Activated T-cell treated with anti-CD3 and anti-CD28 coated beads, Interleukin-2, amount 50 U/mL, for 1 hour (primary cell): Measurements from ENCODE around the gene TPBGL.
A peak's percentile ranks its signal among the peaks of the same experiment; 100 is the strongest.

ENCODE experiments used
- DNase-seq: peaks from one replicate; pipeline ENCODE4 v3.0.0-alpha.2; 2020

The TPBGL gene, protein sequence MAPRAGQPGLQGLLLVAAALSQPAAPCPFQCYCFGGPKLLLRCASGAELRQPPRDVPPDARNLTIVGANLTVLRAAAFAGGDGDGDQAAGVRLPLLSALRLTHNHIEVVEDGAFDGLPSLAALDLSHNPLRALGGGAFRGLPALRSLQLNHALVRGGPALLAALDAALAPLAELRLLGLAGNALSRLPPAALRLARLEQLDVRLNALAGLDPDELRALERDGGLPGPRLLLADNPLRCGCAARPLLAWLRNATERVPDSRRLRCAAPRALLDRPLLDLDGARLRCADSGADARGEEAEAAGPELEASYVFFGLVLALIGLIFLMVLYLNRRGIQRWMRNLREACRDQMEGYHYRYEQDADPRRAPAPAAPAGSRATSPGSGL

DNA sequence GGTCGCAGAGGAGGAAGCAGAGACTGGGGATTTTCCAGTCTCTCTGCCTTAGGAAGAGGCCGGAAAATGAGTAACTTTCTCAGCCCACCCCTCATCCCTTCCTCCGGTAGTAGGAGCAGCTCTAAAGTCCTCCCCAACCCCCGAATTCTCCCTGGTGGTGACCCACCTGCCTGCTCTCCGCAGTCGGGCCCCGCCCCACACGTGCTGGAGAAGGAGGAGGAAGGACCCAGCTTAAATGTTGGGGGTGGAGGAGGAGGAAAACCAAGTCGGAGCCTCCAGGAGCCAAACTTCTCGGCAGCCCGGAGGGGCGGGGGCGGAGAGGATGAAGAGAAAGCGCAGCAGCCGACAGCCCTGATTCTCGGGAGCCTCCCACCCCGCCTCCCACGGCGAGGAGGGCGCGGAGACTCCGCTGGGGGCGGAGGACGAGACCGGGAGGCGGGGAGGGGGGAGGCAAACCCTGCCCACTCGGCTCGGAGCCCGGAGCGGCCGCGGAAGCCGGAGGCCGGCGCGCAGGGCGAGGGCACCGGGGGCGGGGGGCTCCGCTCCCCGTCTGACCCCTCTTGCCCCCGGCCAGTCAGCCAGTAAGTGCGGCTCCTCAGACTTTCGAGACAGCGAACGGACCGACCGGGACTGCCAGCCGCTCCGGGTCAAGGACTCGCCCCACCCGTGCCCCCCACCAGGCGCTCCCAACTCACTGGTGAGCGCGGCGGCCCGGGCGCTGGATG is at the start of gene TPBGL:
Gene TPBGL (plus strand): TSS at position 464 of the 725 bp plus-strand sequence. CDS start 276 bp downstream, outside the sequence.
- peak; percentile 28 for DNase-seq

DNA sequence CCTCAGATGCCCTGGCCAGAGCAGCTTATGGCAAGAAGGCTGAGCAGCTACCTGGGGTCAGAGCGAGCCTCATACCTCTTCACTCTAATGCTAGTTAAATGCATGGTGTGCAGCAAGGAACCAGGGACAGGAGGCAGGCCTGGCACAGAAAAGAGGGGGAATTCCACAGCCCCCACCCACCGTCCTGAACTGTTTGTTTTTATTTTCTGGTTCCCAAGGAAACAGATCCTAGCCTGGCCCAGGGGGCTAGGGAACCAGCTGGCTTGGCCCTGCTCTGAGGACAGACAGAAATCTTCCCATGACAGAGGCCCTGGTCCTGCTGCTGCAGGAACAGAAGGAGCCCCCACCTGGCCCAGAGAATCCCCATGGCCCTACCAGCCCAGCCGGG is 49.2 kb upstream of the TPBGL start:
- DNase-seq = no peak

- no peak for DNase-seq
Observed at GRCh38 chr11:75193271-75193670, 47.3 kb upstream of the TPBGL start.

- no peak for DNase-seq
Observed at GRCh38 chr11:75193711-75194110, 46.9 kb upstream of the TPBGL start.

DNA sequence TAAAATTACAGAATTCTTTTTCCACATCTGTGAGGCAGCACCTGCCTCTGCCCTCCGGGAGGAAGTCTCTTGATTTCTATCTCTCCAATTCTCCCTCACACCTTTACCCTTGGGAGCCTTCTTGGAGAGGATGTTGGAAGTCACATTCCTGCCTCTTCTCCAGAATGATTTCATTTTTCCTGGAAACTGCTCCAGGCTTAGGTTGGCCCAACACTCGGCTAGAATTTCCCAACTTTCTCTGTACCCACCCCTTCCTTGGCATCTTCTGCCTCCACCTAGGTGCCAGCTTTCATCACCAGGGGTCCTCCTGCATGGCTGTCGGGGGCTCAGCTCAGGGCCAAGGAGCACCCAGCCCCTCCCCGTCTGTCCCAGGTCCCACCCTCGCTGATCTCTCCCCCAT is 46.4 kb upstream of the TPBGL start:
- no peak for DNase-seq

DNA sequence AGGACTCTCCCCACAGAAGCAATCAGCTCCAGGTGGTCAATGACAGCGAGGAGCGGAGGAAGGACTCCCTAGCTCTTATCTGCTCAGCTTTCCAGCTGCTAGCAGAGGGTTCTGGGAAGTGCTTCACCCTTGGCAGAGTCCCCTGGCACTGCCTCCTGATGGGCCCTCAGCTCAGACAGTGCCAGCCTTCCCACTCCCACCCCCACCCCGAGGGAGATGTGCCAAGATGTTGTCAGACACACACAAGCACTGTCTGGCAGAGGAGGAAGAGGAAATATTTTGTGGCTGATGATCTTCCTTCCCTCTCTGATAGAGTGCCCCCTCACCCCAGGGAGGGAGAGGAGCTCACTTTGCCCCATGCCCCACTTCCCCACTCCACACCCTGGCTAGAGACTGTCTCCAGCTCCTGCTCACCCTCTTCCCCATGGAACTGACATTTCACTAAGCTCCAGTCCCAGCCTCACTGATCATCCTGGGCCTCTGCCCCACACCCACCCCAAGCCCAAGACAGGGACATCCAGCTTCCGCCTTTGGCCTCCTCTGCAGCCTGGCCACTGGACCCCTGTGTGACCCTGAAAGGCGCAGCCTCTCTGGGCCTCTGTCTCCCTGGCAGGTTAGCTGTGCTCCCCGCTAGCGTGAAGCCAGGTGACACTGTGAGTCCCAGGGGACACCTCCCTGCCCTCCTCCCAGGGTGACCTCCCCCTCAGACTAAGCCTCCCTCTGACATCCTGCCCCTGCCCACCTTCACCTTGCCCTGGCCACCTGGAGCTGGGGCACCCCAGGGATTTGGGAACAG is 45.2 kb upstream of the TPBGL start:
- DNase-seq = no peak

GRCh38 chr11:75196426-75196825 is 44.1 kb upstream of the TPBGL start:
- no peak for DNase-seq

DNA sequence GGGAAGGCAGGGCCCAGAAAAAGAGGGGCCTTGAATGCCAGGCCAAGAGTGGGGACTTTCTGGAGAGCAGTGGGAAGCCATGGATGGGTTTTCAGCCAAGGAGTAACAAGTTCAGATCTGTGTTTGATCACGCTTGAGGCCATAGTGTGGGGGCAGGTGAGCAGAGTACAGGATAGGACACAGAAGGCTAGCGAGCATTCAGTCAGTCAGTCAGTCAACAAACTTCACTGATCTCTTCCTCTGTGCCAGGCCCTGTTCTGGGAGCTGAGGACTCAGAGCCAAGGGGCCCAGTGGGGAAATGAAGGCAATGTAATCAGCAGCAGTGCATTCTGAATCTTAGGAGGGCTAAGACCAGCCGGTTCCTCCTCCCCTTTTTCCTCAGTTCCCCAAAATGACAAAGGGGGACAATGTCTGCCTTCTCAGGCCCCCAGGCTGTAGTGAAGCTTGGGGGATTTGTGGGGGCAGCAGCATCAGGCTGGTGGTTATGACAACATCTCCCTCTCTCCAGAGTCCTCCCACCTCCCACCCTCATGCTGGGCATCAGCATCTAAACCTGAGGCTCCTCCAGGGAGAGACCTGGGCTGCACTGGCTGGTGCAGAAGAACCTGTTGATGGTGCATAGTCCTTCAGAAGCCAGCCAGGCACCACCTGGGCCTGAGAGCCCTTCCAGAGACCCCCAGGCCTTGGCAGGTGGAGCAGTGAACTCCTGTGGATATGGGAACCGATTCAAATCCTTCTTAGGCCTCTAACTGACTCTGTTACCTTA is 42.9 kb upstream of the TPBGL start:
- no peak for DNase-seq

- DNase-seq = no peak
Observed at GRCh38 chr11:75198278-75198973, 42.1 kb upstream of the TPBGL start.

DNA sequence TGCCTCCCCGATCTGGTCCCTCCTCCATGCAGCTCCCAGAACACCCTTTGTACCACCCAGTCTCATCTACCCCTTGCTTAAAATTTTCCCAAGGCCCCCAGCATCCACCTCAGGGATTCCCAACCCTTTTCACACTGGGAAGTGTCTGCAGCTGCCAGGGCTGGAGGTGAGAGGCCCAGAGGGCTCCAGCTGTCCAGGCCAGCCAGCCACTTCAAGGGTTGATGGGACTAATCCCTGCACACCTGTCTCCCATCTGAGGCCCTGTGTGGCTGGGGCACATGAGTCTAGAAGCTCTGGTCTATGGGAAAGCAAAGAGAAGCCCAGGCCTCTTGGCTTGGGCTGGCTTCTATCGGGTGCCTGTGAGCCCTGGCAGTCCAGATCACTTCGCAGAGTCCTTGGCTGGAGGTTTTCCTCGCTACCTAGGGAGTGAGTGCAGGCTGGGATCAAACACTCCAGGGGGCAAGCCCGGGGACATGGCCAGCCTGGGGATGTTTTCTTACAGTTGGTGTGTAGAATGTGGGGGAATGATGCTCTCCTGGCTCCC is 41.1 kb upstream of the TPBGL start:
- DNase-seq = no peak

GRCh38 chr11:75200051-75200450 is 40.5 kb upstream of the TPBGL start:
- DNase-seq = no peak

DNA sequence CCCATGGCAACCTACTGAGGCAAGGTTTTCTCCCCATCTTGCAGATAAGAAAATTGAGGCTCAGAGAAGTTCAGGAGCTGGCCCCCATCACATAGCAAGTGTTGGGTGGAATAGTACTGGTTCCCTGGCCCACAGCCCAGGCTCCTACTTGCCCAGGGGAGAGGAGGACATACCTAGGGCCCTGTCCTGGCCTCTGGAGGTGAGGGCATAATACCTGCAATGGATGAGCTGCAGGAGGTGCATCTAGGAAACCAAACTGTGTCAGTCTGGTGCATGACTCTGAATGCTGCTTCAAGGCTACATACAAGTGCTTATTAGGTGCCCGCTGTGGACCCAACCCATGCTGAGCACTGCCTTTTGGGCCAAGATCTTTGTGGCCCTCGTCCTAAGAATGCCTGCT is 40.0 kb upstream of the TPBGL start:
- no peak for DNase-seq

DNA sequence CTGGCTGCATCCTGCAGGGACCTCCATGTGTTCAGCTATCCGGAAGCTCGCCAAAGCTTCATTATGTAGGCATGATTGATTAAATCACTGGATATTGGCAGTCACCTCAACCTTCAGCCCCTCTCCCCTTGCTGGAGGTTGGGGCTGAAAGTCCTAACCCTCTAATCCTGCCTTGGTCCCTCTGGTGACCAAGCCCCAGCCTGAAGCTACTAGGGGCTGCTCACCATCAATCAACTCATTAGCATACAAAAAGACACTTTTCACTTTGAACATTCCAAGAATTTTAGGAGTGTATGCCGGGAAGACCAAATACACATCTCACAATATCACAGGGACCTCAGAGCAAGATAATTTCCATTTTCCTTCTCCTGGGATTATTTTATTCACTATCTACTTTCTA is 38.8 kb upstream of the TPBGL start:
- DNase-seq = no peak

- DNase-seq = no peak
Observed at GRCh38 chr11:75202195-75202594, 38.4 kb upstream of the TPBGL start.

DNA sequence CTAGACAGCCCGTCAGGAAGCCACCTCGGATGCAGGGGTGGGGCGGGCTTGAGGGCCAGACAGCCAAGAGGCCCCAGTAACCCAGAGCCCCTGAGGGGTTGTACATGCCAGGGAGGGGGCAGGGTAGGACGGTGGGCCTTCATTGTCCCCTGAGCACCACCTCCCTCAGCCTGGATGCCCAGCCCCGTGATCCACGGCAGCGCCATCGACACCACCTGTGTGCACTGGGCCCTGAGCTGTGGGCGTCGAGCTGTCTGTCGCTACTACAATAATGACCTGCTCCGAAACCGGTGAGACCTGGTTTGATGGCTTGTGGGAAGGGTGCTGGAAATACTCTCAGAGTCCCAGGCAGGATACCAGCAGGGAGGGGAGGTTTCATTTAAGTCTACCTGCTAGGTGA is 37.4 kb upstream of the TPBGL start:
- no peak for DNase-seq

GRCh38 chr11:75203641-75204011 is 36.9 kb upstream of the TPBGL start:
- no peak for DNase-seq

DNA sequence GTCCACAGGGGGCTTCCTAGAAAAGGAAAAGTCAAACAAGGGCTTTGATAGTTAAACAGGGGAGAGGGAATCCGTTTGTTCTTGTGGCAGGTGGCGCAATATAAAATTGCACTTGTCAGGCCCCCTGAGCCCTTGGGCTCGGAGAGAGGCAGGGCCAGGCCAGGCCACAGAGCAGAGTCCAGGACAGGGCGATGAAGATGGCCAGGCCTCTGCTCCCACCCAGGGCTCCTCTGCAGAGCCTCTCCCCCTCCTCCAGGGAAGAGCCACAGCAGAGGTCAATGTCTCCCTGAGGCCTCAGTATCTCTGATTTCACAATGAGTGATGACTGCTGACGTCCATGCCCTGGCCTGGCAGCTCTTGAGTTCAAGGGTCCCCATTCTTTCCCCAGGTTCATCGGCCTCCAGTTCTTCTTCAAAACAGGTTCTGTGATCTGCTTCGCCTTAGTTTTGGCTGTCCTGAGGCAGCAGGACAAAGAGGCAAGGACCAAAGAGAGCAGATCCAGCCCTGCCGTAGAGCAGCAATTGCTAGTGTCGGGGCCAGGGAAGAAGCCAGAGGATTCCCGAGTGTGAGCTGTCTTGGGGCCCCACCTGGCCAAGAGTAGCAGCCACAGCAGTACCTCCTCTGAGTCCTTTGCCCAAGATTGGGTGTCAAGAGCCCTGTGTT is 36.4 kb upstream of the TPBGL start:
- DNase-seq = no peak

DNA sequence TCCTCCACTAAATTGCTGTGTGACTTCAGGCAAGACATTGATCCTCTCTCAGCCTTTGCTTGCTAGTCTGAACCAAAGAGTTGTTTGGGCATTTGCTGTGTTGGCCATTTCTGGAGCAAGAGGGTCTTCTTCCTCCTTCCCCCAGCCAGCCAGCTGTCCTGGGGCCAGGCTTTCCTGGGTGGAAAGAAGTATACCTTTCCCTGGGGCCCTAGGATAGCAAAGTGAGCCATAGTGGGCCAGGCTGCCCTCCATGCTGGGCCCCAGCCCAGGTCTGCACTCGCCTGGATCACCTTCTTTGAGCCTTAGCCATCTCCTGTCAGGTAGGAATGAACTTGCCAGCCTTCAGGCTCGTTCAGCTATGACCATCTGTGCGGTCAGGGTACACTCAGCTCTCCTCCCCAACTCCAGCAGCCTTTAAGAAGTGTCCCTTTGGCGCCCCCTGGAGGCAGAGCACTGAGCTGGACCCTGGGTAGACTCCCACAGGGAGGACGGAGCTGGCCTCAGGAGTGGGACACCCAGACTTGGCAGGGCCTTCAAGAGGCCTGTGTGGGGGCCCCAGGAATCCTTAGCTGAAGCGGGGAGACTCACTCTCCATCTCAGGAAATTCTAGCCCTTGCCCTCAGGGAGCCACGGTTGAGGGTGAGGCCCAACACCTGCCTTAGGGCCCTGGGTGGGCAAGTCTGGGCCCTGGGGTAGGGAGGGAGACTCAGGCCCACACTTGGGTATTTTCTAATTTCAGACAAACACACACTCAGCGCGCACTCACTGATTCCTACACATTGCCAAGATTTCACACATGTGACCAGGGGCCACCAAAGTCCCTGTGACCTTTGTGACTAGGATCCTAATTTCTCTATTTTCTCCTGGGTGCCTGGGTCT is 35.6 kb upstream of the TPBGL start:
- peak; percentile 82 for DNase-seq

DNA sequence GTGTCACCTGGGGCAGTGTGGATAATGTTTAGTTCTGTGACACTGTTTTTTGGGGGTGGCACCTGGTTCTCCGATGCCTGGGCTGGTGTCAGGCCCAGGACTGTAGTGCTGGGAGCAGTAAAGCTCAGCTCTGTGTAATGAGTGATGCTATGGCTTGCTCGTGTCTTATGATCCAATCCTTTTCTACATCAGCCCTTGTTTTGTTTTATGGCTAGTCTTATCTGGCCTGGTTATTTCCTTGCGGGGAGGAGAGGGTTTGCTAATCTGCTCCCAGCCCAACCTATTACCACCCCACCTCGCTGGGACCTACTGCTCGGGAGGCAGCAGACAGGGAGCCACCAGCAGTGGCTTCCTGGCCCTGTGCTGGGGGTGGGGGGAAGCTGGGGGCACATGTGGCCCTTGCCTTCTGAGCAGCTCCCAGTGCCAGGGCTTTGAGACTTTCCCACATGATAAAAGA is 35.0 kb upstream of the TPBGL start:
- no peak for DNase-seq

DNA sequence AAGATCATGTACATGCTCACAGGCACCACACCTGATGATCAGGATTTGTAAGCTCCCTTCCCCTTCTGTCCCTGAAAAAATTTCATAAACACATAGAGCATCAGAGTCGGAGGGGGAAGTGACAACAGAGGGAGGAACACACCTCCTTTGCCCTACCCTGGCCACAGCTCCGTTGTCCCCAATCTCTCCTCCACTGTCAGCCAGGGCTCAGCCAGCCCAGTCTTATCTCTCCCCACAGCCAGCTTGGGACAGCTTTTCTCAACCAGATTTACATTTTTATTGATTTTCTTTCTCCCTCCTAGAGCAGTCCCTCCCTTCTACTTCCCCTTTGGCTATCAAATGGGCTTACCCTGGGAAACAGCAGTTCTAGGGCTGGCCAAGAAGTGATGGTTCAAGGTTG is 32.1 kb upstream of the TPBGL start:
- no peak for DNase-seq
